Adrenal gland (tissue), 12 donors: ENCODE data around the gene TENM4. TPM values are rescaled to one million over a fixed set of nuclear protein-coding genes. Genes with fewer than 3 reads are reported as not detected.

ENCODE experiments used
- DNase-seq, 7 donors: peaks; one replicate each; pipeline ENCODE4 v3.0.0-alpha.2; 2019 to 2020
- H3K27ac ChIP-seq, 5 donors: fragments of 200-600 bp; sonication (generic) in 4 of 5; 1 replicate in 3 of 5; 2 replicates in 2 of 5; pipeline versions ENCODE4 v1.5.1 to v1.8.0; 2016 to 2020; ENCODE audit warnings: mild to moderate bottlenecking in 1 of 5
- H3K27me3 ChIP-seq: fragments of 200-600 bp; 2 replicates; pipeline ENCODE4 v1.8.0; 2021
- H3K36me3 ChIP-seq, 2 donors: fragments of 200-600 bp; replicated peaks in 1 of 2; 1 replicate in 1 of 2; 2 replicates in 1 of 2; pipeline versions ENCODE4 v1.5.1 to v1.8.0; 2018 to 2022
- H3K4me1 ChIP-seq, 2 donors: fragments of 200-600 bp; replicated peaks in 1 of 2; 1 replicate in 1 of 2; 2 replicates in 1 of 2; pipeline versions ENCODE4 v1.5.1 to v1.8.0; 2018 to 2021
- H3K4me3 ChIP-seq, 4 donors: fragments of 200-600 bp; sonication (generic) in 3 of 4; one replicate each; pipeline ENCODE4 v1.5.1; 2016 to 2018
- H3K9me3 ChIP-seq, 3 donors: fragments of 200-600 bp; sonication (generic) in 1 of 3; replicated peaks in 1 of 3; 1 replicate in 2 of 3; 2 replicates in 1 of 3; pipeline versions ENCODE4 v1.5.1 to v1.8.0; 2016 to 2021
- POLR2A ChIP-seq, 2 donors: fragments of 450-650 bp; IDR thresholded peaks; one replicate each; pipeline ENCODE4 v1.6.1; 2017; ENCODE audit warnings: antibody characterized with exemption in 2 of 2, mild to moderate bottlenecking in 2 of 2, moderate library complexity in 1 of 2
- WGBS, 4 donors: extraction: QIAGEN DNeasy Blood & Tissue Kit in 2 of 4; methylation state at CpG; one replicate each; pipeline versions ENCODE4 v1.1.5 to v1.1.7; 2013 to 2017; 5-methylcytosine and 5-hydroxymethylcytosine counted together
- intact Hi-C, 2 donors: fragments of 100-400 bp; cut with DNase I; formaldehyde crosslinking; loops; one replicate each; pipeline versions ENCODE4 v1.14.1 to v1.15.0; 2022 to 2023
- polyA plus RNA-seq, 3 donors: library from polyadenylated mRNA; stranded (reverse); fragments of 200-250 nt in 2 of 3; fragments of 350-450 nt in 1 of 3; fragmentation: Illumina TruSeq in 1 of 3; extraction: RNeasy Lipid Tissue Mini Kit (QIAGEN cat#74804) in 1 of 3; gene quantifications; one replicate each; pipeline ENCODE4 v1.2.3, GENCODE V29; 2013 to 2014
- total RNA-seq, 9 donors: library from RNA; depleted of rRNA in 4 of 9; stranded (reverse); fragments of >200 nt in 4 of 9; fragments of 120-200 nt in 1 of 9; fragmentation: NEBNext Ultra II Directional in 1 of 9; extraction: Animal tissue kit (Norgen Biotek cat#: 25700) in 1 of 9; gene quantifications; one replicate each; pipeline versions ENCODE4 v1.1.0 to v1.2.4, GENCODE V29; 2013 to 2023
- TF ChIP-seq, protein P1 (sequence below), 6 experiments: fragments of 450-650 bp in 4 of 6; fragments of 200-600 bp in 2 of 6; sonication (generic) in 1 of 6; IDR thresholded peaks; 1 replicate in 5 of 6; 2 replicates in 1 of 6; pipeline versions ENCODE4 v1.5.1 to v1.8.0; 2016 to 2021; ENCODE audit warnings: antibody characterized with exemption in 6 of 6, mild to moderate bottlenecking in 2 of 6, moderate library complexity in 1 of 6
- donor health status: healthy with polysubstance abuse.
- donor health status: Bipolar disorder and iron deficiency.
- donor health status: DM: yes; HTN: yes; CAD: no.
- donor health status: DM: no; HTN: no; CAD: no.
- donor health status: DM: no; HTN: no; CAD: no.
- donor health status: DM: yes; HTN: yes; CAD: no.

The TENM4 gene
- total and polyA plus RNA-seq, 12 donors = 0.74 to 24.9 (median 6.7) TPM

DNA sequence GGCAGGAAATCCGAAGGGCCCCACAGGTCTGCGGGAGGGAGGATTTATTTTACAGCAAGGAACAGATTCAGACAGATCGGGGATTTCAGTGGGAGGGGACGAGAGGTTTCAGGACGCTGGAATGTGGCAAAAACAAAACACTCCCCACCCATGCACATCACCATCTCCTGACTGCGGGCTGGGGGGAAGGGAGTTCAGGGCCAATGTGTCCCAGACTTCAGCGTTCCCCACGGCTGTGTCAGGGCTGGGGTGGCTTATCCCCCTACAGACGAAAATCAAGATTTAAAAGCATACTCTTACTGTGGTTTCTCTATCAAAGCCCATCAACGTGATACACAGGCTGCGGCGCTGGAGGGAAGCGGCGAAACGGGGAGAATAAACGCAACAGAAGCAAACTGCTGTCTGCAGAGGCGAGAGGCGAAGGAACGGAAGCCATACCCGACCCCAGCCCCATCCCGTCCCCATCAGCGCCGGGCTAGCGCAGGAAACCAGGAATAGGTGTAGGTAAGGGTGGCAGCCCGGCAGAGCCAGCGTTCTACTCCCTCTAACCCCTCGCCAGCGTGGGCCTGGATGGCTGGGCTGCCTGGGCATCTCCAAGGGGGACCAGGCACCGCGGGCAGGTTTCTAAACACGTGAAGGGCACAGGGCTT, 2.7 kb downstream of the TENM4 start:
- H3K27ac ChIP-seq = peak overlapping the region in 3 of 5 donors; percentile 62 to 70 (median 63)
- H3K4me1 ChIP-seq = peaks cover 22 to 43% of the 10 kb centered on the region in 2 donors
- no peaks in the 10 kb centered on the region for H3K36me3 ChIP-seq
- no peaks in the 10 kb centered on the region for H3K9me3 ChIP-seq
- H3K4me3 ChIP-seq = peak overlapping the region in 2 of 4 donors; percentile 41 to 75
- TF ChIP-seq, protein P1, sequence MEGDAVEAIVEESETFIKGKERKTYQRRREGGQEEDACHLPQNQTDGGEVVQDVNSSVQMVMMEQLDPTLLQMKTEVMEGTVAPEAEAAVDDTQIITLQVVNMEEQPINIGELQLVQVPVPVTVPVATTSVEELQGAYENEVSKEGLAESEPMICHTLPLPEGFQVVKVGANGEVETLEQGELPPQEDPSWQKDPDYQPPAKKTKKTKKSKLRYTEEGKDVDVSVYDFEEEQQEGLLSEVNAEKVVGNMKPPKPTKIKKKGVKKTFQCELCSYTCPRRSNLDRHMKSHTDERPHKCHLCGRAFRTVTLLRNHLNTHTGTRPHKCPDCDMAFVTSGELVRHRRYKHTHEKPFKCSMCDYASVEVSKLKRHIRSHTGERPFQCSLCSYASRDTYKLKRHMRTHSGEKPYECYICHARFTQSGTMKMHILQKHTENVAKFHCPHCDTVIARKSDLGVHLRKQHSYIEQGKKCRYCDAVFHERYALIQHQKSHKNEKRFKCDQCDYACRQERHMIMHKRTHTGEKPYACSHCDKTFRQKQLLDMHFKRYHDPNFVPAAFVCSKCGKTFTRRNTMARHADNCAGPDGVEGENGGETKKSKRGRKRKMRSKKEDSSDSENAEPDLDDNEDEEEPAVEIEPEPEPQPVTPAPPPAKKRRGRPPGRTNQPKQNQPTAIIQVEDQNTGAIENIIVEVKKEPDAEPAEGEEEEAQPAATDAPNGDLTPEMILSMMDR (IDR thresholded peaks at IDR 0.05) = no peak
- peak in 1 of 2 donors; percentile 11 for TF ChIP-seq POLR2A (IDR thresholded peaks at IDR 0.05)
- DNase-seq = peak in 6 of 7 donors; percentile 23 to 53 (median 33)
- intact Hi-C loops = no loop called here
- peaks cover 16% of the 10 kb centered on the region for H3K27me3 ChIP-seq
- 13 to 33% (median 19%) methylated on average over 26 to 31 of the region's 31 CpGs for WGBS, 4 donors

DNA sequence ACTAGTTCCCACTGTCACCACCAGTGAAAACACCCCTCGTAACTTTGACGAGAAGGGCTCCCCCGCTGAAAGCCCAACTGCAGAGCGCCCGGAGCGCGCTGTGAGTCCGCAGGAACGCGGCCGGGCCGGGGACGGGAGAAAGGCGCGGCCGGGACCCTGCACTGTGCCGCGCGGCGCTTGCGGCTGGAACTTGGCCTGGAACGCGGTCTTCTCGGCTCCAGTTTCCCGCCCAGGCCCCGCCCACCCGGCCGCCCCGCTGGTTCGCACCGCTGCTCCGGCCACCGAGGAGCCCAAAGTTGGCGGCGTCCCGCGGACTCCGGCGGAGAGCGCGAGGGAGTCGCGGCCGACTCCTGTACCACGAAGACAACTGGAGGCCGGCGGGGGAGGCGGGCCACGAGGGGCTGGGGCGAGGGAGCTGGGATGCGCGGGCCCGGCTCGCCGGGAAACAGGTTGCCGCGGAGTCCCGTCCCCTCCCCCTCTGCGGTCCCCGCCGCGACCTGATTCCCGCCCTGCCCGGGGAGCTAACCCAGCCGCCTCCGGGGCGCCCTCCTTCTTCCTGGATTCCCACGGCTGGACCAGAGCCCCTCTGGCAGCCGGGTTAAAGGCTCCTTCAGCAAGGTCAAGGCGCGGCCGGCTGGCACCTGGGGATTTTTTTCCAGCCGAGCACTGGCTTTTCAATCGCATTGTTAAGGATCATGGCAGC, 3.4 kb downstream of the TENM4 start:
- peaks cover 13% of the 10 kb centered on the region for H3K27me3 ChIP-seq

DNA sequence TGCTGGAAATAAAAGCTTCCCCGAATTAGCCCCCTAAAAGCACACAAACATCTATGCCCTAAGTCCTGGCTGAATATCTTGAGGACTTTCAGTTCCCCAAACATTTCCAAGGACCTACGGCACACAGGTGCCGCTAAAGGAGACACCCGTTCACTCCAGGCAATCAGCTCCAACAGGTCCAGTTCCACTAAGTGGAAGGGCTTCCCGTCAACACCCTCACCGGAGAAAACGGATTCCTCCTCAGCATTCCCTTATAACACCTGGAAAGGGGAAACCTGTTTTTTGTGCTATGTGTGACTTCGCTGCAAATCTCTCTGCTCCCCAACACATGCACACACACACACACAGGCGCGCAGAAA, 3.9 kb downstream of the TENM4 start:
- intact Hi-C loops = no loop called here
- no peak for DNase-seq
- no peak for TF ChIP-seq POLR2A (IDR thresholded peaks at IDR 0.05)
- TF ChIP-seq, protein P1 (IDR thresholded peaks at IDR 0.05) = no peak
- Histone ChIP-seq H3K27me3 (peaks cover 13% of the 10 kb centered on the region), H3K9me3 (no peaks in the 10 kb centered on the region), H3K27ac (peak overlapping the region in 3 of 5 donors; percentile 62 to 70 (median 63)), H3K36me3 (no peaks in the 10 kb centered on the region), H3K4me3 (peak overlapping the region in 2 of 4 donors; percentile 41 to 75), H3K4me1 (peaks cover 22 to 43% of the 10 kb centered on the region in 2 donors)
- WGBS, 4 donors = 22 to 60% (median 40%) methylated on average over 4 to 10 of the region's 10 CpGs

More for the DNA sequence above, 3.4 kb downstream of the TENM4 start:
- Histone ChIP-seq H3K4me3 (peak overlapping the region in 3 of 4 donors; percentile 36 to 75 (median 41)), H3K27ac (peak overlapping the region in 3 of 5 donors; percentile 62 to 70 (median 63)), H3K9me3 (no peaks in the 10 kb centered on the region), H3K36me3 (no peaks in the 10 kb centered on the region), H3K4me1 (peaks cover 22 to 43% of the 10 kb centered on the region in 2 donors)
- intact Hi-C loops = no loop called here
- DNase-seq = peak; percentile 58 to 78 (median 73)
- TF ChIP-seq, protein P1 (IDR thresholded peaks at IDR 0.05) = no peak
- TF ChIP-seq POLR2A (IDR thresholded peaks at IDR 0.05) = peak in 1 of 2 donors; percentile 36
- WGBS, 4 donors = 1 to 2% (median 1%) methylated on average over 13 to 74 of the region's 74 CpGs

DNA sequence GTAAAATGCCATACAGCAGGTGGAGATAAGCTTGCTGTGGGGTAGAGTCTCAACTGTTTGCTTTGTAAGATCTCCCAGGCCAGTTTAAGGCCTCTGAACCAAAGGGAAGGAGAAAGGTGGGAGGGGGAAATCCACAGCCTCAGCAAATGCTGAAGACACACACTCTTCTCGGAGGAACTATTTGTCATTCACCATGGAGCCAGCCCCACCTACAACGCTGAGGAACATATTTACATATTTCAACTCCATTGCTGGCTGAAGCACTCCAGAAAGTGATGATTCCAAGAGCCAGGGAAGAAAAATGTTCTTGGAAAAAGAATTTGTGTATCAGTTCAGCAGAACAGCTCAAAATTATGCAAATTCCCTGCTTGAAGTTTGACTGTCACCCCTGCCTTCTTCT, 6.5 kb downstream of the TENM4 start:
- intact Hi-C loops = no loop called here
- DNase-seq = no peak
- no peak for TF ChIP-seq POLR2A (IDR thresholded peaks at IDR 0.05)
- TF ChIP-seq, protein P1 (IDR thresholded peaks at IDR 0.05) = no peak
- H3K4me3 ChIP-seq = no peak overlapping the region
- H3K27ac ChIP-seq = no peak overlapping the region
- H3K36me3 ChIP-seq = no peaks in the 10 kb centered on the region
- WGBS, 4 donors = 54 to 79% (median 74%) methylated on average over 2 of the region's 2 CpGs
- H3K9me3 ChIP-seq = no peaks in the 10 kb centered on the region
- peaks cover 13% of the 10 kb centered on the region for H3K27me3 ChIP-seq
- peaks cover 11 to 26% of the 10 kb centered on the region in 2 donors for H3K4me1 ChIP-seq
